ENCODE measurements around the gene ARL9. TPM values are rescaled to one million over a fixed set of nuclear protein-coding genes. Genes with fewer than 3 reads are reported as not detected.

Gene ARL9
- total and polyA plus RNA-seq, 7 donors, result 0.09 to 0.25 (median 0.15) TPM; not detected in 4

DNA sequence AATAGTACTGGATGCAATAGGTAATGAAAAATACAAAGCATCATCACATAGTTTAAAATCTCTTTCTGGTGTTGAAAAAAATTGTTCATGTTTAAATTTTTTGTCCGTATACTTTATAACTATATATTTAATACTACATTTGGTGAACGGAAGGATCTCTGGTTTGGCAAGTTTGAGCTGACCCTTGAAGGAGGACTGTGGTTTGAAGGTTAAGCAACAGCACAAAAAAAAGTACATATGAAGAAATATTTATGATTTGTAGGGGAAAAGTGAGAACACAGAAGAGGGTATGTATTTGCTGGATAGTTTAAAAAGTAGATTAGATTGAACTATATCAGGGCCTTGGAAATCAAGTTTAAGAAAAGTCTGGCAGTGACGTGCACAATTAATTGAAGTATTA is 24.9 kb upstream of the ARL9 start:
- H3K36me3 ChIP-seq (ENCODE audit: insufficient read depth in 1 of 2, low read depth in 1 of 2), result peaks cover 7 to 95% of the 10 kb centered on the region in 2 donors
- WGBS, 3 donors, result 82 to 92% (median 89%) methylated on average over 3 of the region's 3 CpGs
- no peak for DNase-seq
- no peak overlapping the region for H3K4me3 ChIP-seq
- TF ChIP-seq, protein P1, sequence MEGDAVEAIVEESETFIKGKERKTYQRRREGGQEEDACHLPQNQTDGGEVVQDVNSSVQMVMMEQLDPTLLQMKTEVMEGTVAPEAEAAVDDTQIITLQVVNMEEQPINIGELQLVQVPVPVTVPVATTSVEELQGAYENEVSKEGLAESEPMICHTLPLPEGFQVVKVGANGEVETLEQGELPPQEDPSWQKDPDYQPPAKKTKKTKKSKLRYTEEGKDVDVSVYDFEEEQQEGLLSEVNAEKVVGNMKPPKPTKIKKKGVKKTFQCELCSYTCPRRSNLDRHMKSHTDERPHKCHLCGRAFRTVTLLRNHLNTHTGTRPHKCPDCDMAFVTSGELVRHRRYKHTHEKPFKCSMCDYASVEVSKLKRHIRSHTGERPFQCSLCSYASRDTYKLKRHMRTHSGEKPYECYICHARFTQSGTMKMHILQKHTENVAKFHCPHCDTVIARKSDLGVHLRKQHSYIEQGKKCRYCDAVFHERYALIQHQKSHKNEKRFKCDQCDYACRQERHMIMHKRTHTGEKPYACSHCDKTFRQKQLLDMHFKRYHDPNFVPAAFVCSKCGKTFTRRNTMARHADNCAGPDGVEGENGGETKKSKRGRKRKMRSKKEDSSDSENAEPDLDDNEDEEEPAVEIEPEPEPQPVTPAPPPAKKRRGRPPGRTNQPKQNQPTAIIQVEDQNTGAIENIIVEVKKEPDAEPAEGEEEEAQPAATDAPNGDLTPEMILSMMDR (IDR thresholded peaks at IDR 0.05), result no peak
- intact Hi-C loops (cut with DNase I), result loop anchor here in 1 of 2 donors (10.0 kb wide), 1 partner anchor 544 kb away; no protein-coding TSS in a partner anchor
- no peak for ATAC-seq
- no peaks in the 10 kb centered on the region for H3K27me3 ChIP-seq (ENCODE audit: insufficient read depth in 3 of 3, low read length in 2 of 3)
- no peaks in the 10 kb centered on the region for H3K4me1 ChIP-seq
- H3K27ac ChIP-seq, result no peak overlapping the region
- no peaks in the 10 kb centered on the region for H3K9me3 ChIP-seq

DNA sequence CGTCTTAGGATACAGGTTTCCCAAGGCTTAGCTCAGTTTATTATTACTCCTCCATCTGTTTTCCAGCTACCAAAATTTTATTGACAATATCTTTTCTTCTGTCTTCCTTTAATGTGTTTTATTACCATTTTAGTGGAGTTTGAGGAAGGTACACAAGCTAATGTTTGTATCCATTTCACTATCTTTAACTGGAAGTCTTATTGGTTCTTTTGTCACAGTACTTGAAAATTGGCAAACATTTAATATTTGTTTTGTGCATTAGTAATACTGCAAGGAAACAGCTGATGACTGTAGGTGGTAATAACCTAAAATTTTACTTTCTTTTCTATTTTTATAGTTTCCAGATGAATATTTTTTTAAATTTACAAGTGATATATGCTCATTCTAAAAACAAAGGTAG is 9.3 kb upstream of the ARL9 start:
- Histone ChIP-seq H3K9me3 (no peaks in the 10 kb centered on the region), H3K27ac (no peak overlapping the region), H3K36me3 (ENCODE audit: insufficient read depth in 1 of 2, low read depth in 1 of 2) (peaks cover 7 to 100% of the 10 kb centered on the region in 2 donors), H3K27me3 (ENCODE audit: insufficient read depth in 3 of 3, low read length in 2 of 3) (no peaks in the 10 kb centered on the region), H3K4me3 (no peak overlapping the region), H3K4me1 (no peaks in the 10 kb centered on the region)
- TF ChIP-seq, protein P1 (IDR thresholded peaks at IDR 0.05), result no peak
- DNase-seq, result no peak
- ATAC-seq, result no peak
- intact Hi-C loops (cut with DNase I), result loop anchor here in 1 of 2 donors (10.0 kb wide), 1 partner anchor 509 kb away; no protein-coding TSS in a partner anchor
- WGBS, 3 donors, result 89 to 91% (median 90%) methylated on average over 1 of the region's 1 CpG

DNA sequence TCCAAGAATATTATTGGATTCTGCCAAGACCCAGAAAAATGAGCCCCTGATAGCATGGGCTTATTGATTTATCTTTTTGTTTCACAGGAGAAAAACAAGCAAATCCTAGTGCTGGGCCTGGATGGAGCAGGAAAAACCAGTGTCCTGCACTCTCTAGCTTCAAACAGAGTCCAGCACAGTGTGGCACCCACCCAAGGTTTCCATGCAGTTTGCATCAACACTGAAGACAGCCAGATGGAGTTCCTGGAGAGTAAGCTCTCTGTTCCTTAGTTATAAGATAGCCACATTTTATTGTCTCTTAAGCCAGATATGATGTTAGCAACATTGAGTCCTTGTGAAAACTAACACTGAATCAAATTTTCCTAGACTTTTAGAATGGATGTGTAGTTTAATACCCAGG is 5.5 kb downstream of the ARL9 start:
- TF ChIP-seq, protein P1 (IDR thresholded peaks at IDR 0.05), result no peak
- Histone ChIP-seq H3K36me3 (ENCODE audit: insufficient read depth in 1 of 2, low read depth in 1 of 2) (no peaks in the 10 kb centered on the region), H3K27me3 (ENCODE audit: insufficient read depth in 3 of 3, low read length in 2 of 3) (no peaks in the 10 kb centered on the region), H3K27ac (no peak overlapping the region), H3K4me1 (no peaks in the 10 kb centered on the region), H3K4me3 (no peak overlapping the region), H3K9me3 (no peaks in the 10 kb centered on the region)
- ATAC-seq (no peak), DNase-seq (no peak)
- intact Hi-C loops (cut with DNase I), result no loop called here

DNA sequence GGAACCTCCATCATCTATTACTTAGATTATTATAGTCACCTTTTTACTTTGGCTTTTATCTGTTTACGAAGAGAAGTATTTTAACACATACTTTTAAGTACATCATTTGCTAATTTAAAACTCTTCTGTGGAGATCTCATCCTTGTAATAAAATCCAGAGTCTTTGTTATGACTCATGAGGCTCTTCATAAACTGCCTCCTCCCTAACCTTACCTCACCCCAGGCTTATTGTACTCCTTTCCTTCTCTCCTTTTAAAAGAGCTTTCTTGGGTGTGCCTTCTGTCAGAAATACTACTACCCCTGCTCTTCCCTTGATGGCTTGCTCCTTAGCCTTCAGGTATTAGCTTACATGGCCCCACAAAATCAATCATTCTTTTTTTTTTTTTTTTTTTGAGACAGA is 6.6 kb downstream of the ARL9 start:
- ATAC-seq (no peak), DNase-seq (no peak)
- H3K4me1 ChIP-seq, result no peaks in the 10 kb centered on the region
- TF ChIP-seq, protein P1 (IDR thresholded peaks at IDR 0.05), result no peak
- intact Hi-C loops (cut with DNase I), result no loop called here
- no peaks in the 10 kb centered on the region for H3K9me3 ChIP-seq
- H3K4me3 ChIP-seq, result no peak overlapping the region
- H3K36me3 ChIP-seq (ENCODE audit: insufficient read depth in 1 of 2, low read depth in 1 of 2), result no peaks in the 10 kb centered on the region
- no peak overlapping the region for H3K27ac ChIP-seq
- WGBS, 3 donors, result 57 to 91% (median 89%) methylated on average over 1 of the region's 1 CpG
- no peaks in the 10 kb centered on the region for H3K27me3 ChIP-seq (ENCODE audit: insufficient read depth in 3 of 3, low read length in 2 of 3)

DNA sequence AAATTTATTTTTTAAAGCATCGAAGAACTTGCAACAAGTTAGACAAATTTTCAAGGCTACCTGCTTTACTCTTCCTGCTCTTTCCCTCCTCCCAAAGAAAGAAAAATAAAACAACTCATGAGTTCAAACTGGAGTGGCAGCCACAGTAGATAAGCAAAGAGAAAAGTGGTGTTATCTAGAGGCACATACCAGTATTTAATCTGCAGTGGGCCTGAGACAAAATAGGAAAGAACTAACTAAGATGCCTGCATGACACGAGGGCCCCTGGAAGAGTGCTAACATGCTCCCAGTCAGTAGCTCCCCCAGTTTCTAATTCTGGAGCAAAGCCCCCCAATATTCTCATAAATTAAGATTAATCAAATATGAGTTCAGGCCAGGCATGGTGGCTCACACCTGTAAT is 7.9 kb downstream of the ARL9 start:
- no peak for DNase-seq
- Histone ChIP-seq H3K27me3 (ENCODE audit: insufficient read depth in 3 of 3, low read length in 2 of 3) (no peaks in the 10 kb centered on the region), H3K4me3 (no peak overlapping the region), H3K27ac (no peak overlapping the region), H3K9me3 (no peaks in the 10 kb centered on the region), H3K36me3 (ENCODE audit: insufficient read depth in 1 of 2, low read depth in 1 of 2) (no peaks in the 10 kb centered on the region), H3K4me1 (no peaks in the 10 kb centered on the region)
- intact Hi-C loops (cut with DNase I), result no loop called here
- no peak for ATAC-seq
- WGBS, 3 donors, result 77 to 79% (median 79%) methylated on average over 2 of the region's 2 CpGs
- TF ChIP-seq, protein P1 (IDR thresholded peaks at IDR 0.05), result no peak
